Stomach (tissue), 4 donors: ENCODE results near the gene C10orf90.

ENCODE experiments used
- POLR2A ChIP-seq, 4 donors: fragments of 450-650 bp; IDR thresholded peaks; one replicate each; pipeline ENCODE4 v1.6.1; 2016; ENCODE audit warnings: antibody characterized with exemption in 4 of 4, control low read depth in 2 of 4, mild to moderate bottlenecking in 1 of 4, moderate library complexity in 1 of 4
- POLR2AphosphoS5 ChIP-seq, 3 donors: sonication (generic); formaldehyde crosslinking; IDR thresholded peaks; one replicate each; pipeline ENCODE4 v1.6.1; 2016; ENCODE audit warnings: antibody characterized with exemption in 3 of 3

DNA sequence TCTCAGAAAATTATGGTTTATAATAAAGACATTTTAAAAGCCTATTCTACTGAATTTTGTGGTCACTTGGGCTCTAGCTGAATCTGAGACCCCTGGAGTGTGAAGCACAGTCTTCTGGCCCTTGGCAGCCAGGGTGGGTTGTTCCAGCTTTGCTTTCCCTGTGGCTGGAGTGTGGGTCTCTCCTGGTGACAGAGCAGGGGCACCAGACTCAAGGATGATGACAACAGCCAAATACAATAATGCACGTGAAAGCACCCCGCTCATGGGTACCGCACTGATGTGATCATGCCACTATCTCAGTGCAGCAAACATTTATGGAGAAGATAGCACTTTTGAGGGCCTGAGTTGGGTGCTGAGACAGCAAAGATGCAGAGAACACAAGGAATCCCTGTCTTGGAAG lies 147.4 kb downstream of the C10orf90 start:
- TF ChIP-seq POLR2AphosphoS5 (IDR thresholded peaks at IDR 0.05) (no peak), POLR2A (IDR thresholded peaks at IDR 0.05) (no peak)
